GOT3 (cell line): ENCODE measurements around the gene TFB1M.
"Not testable (repeated sequence)": the region's sequence is repeated elsewhere in the genome, so short reads cannot be mapped to it uniquely, and the experiment has no call there.

Source experiments
- DNase-seq: peaks from one replicate; lab custom pipeline; 2025; ENCODE audit warnings: mixed read lengths; lab: John Stamatoyannopoulos, UW

Gene TFB1M

DNA sequence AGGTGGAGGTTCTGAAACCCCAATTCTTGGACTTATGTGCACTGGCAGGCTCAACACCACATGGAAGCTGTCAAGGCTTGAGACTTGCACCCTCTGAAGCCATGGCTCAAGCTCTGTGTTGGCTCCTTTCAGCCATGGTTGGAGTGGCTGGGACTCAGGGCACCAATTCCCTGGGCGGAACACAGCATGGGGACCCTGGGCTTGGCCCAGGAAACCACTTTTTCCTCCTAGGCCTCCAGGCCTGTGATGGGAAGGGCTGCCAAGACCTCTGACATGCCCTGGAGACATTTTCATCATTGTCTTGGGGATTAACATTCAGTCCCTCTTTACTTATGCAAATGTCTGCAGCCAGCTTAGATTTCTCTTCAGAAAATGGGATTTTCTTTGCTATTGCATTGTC is 76.7 kb downstream of the TFB1M start:
- no peak for DNase-seq

DNA sequence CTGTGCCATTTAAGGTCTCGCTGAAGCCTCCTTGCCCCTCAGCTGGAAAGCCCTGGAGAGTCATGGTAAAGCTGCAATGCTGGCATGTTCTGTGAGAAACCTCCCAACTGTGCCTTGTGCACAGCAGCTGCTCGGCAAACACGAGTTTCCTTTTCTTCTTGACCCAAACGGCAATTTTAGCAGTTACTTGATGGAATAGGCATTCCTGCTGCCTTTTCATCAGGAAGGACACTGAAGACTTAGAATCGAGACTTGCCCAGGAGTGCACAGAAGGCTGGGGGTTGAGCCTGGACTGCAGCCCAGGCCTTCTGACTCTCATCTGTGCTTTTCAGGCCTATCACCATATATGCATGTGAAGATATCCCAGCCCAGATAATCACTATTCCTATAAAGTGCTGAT is 79.2 kb downstream of the TFB1M start:
- DNase-seq, result no peak

DNA sequence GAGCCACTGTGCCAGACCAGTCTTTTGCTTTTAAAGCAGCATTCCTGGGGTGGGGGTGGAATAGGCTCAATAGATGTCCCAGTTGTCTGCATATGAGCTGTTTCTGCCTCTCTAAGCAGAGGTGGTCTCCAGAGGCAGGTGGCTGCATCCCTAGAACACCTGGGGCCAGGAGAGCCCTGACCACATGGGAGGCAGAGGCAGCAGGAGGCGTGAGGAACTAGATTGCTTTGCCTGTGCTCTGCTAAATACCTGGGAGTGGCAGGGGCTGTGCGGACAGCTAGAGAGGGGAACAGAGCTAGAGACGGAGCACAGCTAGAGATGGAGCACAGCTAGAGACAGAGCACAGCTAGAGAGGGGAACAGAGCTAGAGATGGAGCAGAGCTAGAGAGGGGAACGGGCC is 79.6 kb downstream of the TFB1M start:
- no peak for DNase-seq

DNA sequence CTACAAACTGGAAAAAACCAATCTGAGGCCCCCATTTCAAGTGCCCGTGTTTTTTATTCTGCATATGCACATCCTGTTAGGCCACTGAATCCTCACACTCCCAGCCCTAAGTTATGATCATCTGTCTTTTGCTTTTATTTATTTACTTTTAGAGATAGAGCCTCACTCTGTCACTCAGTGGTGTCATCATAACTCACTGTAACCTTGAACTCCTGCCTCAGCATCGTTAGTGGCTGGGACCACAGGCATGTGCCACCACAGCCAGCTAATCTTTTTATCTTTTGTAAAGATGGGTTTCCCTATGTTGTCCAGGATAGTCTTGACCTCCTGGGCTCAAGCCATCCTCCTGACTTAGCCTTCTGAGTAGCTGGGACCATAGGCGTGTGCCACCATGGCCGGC is 80.1 kb downstream of the TFB1M start:
- DNase-seq, result no peak

DNA sequence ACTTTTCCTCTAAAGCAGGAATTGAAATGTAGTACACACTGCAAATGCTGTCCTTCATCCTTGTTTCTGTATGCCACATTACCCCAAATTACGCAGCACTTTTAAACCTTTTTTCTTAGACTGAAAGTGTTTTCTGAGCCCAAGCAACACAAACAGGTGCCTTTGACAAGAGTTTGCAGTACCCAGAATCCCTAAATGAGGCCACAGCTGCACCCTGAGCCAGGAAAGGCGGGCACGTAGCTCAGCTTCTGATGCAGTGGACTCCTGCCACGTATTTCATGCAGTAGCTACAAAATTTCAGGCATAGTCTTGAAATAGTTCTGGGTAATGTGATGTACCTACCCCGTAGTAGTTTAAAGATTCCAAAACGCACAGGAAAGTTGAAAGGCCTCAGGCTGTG is 81.4 kb downstream of the TFB1M start:
- no peak for DNase-seq

DNA sequence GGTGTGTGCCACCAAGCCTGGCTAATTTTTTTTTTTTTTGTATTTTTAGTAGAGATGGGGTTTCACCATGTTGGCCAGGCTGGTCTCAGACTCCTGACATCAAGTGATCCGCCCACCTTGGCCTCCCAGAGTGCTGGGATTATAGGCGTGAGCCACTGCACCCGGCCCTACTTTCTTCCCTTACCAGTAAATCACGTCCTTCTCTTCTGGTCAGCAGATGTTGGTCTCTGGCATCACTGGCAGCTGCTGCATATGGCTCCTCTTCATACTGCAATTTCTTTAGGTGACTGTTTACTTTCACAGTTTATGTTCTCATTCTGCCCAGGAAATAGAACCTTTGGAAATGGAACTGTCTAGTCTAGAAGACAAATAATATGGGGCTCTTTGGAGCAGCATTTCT is 83.3 kb downstream of the TFB1M start:
- DNase-seq, result not testable (repeated sequence)

DNA sequence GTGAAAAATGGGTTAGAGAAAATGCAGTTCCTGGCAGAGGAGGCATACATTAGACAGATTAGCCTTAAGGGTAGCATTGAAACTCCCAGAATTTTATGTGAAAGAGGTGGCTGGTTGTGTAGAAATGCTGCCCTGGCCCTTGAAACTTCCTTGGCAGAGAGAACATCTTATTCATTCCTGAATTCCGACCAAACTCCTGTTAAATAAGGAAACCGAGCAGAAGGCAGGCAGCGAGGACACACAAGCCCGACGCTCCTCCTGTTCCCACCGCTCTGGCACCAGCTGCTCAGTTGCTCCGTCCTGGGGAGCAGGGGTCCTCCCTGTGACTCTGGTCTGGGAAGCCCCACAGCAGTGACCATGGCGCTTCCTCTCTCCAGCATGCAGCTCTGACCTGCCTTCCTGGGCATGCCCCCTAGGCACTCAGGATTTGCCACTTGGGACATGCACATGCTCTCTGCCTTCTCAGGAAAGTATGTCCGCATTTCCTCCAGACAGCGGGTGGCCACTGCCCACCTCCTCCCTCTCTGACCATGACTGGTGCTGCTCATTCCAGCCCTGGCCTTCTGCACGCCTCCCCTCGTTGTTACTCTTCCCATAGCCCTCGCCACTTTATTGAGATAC is 85.6 kb downstream of the TFB1M start:
- no peak for DNase-seq

DNA sequence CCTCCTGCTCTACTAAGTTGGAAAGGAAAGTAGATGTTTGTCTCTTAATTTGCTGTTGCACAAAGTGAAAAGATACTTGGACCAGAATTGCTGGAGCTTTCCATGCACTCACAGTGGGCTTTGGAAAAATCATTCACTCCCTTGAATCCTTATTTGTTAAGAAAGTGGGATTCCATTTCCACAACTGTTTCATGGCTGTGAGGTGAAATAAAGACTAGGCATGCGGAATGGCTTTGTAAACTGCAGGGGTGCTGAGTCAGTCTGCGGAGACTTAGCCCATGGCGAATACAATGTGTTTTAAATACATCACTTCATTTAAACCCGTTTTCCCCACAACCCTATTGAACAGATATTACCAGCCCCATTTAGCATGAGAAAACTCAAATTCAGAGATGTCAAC is 87.2 kb downstream of the TFB1M start:
- DNase-seq, result no peak

DNA sequence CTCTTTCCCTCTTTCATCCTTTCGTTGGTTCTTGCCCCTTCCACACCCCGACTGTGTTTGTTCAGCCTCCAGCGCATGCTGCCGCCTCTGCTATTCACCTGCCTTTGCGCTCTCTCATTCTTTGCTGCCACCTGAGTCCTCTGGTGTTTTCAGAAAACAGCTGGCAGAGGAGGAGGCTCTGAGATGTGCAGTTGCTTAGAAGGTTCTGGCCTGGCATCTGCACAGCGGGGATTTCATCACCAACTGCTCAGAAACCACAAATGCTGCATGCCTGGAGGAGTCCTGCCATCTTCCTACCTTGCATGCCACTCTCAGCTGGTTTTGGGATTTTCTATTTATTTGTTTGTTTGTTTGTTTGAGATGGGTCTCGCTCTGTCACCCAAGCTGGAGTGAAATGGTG is 89.7 kb downstream of the TFB1M start:
- no peak for DNase-seq

DNA sequence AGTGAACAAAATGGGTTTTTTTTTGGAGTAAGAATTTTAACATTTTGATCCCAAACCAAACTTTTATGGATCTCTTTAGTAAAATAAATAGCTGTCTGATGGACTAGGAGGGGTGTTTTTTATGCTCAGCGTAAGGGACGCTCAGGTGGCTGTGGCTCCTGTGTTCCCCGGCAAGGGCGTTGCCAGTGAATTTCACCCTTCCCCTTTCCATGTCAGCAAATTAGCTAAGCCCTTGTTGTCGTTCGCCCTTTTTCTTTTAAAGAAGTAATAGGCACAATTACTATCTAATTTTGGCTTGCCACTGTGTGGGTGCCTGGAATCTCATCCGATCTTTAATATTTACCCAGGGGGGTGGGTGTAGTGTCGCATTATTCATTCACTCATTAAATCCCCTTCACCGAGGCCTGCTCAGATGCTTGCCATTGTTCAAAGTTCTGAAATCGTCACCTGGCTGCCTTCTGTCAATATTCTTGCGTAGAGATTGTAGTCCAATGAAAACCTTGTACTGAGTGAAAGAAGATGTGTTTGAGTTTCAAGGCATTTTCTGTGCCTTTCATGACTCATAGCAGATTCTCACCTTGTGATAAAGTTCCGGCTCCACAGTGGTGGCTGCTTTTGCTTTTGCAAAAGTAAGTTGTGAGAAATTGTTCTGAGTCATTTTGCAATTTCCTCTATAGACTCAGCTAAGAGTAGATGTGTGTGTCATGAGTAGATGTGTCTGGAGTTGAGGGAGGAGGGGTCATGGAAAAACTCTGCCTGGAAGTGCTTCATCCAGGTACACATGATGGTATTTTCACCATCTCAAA is 90.4 kb downstream of the TFB1M start:
- no peak for DNase-seq

DNA sequence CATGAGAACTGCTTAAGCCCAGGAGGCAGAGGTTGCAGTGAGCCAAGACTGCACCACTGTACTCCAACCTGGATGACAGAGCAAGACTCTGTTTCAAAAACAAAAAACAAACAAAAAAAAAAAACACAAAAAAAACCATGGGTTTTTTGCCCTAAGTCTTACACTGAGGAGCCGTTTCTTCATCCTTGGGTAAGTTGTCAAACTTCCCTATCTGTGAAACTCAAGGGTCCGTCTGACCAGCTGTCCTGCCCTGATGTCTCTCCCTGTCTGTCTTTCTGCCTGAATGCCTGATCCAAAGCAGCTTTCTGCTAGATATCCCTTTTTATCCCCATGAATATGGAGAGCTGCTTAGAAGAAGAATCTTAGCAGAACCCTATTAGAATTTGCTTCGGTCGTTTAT is 91.8 kb downstream of the TFB1M start:
- DNase-seq, result no peak

DNA sequence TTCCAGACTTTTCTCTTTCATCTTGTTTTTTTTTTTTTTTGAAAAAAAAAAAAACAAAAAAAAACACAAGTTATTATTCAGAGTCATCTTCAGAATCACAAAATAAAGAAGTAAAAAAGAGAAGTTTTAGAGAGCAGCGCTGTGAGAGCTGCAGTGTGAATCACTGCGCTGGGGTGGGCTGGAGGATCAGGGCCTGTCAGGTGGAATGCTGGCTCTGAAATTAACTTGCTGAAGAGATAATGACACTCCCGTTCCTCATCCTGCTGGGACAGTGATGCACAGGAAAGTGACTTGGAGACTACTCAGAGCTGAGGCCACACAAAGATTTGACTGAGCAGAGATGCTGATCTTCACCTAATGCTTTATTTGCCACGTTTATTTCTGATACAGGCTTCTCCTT is 93.2 kb downstream of the TFB1M start:
- DNase-seq, result no peak

DNA sequence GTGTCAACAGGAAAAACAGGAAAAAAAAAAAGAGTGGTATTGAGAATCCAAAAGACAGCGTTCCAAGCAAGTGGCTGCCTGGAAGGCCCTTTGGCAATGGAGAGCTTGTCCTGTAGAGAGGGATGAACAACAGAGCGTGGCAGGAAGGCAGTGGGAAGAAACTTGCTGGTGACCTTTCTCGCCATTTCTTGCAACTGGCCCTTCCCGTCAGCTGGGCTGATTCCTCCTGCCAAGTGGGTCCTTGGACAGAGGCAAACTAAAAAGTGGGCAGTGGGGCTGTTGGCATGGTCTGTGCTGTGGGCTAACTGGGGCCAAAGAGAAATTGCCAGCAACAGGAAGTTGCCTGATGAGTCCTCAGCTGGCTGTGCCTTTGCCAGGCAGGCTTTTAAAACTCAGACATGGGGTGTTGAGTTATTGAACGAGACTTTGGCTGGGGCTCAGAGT is 94.4 kb downstream of the TFB1M start:
- DNase-seq, result no peak

DNA sequence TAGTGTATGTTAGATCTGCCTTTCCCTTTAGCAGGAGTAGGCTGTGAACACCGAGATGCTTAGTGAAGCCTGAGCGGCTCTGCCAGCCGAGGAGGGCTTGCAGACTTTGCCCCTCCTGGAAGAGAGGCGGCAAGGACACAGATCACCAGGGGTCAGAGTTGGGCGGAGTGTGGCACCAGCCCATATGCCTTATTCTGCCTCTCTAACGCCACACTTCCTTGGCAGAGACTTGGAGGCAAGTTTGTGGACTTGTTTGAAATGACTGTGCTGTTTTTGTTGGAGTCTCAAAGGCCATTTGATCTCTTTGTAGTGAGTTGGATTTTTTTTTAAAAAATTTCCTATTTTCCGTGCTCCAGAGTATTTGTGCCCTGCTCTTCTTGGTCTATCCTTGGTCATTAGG is 95.0 kb downstream of the TFB1M start:
- DNase-seq, result no peak

DNA sequence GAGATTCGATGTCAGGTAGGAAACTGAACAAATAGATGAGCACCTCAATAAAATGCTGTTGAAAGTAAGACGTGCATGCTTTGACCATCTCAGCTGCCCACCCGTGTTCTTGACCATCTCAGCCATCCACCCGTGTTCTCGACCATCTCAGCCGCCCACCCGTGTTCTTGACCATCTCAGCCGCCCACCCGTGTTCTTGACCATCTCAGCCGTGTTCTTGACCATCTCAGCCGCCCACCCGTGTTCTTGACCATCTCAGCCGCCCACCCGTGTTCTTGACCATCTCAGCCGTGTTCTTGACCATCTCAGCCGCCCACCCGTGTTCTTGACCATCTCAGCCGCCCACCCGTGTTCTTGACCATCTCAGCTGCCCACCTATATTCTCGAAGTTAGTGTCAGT is 95.6 kb downstream of the TFB1M start:
- not testable (repeated sequence) for DNase-seq

DNA sequence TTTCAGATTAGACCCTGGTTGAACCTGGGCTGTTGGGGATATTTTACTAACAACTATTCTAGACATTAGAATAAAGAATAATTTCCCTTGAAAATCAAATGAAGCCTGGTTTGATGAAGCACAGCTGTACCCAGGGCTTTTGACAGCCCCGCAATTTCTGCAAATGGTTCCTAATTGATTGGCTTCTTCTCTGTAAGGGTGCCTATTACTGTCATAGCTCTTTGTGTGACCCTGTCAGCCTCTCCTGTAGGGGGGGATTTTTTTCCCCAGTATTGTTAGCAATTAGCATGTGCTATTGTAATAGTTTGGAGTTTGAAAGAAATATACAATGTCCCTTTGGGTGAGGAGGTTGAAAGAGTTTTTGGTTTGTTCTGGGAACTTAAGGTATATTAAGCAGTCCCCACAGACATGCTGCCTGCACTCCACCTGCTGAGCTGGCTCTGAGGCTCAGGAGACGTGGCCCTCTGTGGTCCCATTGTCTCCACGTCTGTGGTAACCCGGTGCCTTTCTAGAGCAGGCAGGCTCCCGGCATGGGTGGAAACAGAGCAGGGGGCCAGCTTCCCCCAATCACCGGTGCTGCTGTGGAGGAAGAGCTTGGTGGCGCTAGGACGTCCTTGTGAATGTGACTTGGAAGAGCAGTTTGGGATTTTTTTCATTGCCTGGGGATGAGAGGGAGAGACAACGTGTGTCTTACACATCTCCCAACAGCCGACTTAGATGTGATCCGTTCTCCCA is 97.8 kb downstream of the TFB1M start:
- no peak for DNase-seq

DNA sequence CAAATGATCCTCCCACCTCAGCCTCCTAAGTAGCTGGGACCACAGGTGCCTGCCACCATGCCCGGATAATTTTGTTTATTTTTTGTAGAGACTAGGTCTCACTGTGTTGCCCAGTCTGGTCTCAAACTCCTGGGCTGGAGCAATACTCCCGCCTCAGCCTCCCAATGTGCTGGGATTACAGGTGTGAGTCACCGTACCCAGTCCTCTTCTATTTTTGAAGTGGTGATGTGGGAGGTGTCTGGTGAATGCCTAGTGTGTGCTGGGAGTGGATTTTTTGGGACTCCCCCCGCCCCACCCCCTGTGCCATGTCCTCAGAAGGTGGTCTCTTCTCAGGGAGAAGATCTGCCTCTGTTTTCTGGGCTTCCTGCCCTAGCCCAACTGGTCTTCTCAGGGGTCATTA is 98.4 kb downstream of the TFB1M start:
- no peak for DNase-seq

DNA sequence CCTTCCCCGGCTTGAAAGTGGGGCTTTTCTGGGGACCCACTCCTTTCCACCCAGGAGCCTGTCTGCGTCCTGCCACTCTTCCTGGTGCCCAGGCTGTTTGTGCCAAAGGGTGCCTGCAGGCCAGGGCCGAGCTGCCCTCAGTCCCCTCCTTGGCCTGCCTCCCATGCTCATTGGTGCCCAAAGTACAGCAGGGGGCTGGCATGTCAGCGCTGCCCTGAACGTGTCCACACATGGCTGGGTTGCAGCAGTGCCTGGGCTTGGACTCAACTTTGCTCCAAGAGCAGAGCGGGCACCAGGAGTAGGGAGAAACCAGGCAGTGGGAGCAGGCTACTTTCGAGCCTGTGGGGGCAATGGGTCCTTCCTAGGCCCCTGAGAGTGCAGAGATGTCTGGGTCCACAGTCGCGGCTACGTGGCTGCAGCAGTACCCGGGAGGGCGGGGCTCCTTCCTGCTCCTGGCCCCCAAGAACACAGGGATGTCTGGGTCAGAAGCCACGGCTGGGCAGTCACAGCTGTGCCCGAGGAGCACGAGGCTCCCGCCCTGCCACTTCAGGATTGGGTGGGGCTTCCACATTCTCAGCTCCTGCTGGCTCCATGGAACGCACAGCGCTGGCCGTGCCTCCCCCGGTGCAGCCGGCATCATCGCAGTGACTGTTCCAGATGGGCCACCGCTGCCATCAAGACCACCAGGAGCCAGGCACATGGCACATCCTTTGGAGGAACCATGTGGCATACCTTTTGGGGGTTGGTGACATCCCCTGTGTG is 100.5 kb downstream of the TFB1M start:
- no peak for DNase-seq

DNA sequence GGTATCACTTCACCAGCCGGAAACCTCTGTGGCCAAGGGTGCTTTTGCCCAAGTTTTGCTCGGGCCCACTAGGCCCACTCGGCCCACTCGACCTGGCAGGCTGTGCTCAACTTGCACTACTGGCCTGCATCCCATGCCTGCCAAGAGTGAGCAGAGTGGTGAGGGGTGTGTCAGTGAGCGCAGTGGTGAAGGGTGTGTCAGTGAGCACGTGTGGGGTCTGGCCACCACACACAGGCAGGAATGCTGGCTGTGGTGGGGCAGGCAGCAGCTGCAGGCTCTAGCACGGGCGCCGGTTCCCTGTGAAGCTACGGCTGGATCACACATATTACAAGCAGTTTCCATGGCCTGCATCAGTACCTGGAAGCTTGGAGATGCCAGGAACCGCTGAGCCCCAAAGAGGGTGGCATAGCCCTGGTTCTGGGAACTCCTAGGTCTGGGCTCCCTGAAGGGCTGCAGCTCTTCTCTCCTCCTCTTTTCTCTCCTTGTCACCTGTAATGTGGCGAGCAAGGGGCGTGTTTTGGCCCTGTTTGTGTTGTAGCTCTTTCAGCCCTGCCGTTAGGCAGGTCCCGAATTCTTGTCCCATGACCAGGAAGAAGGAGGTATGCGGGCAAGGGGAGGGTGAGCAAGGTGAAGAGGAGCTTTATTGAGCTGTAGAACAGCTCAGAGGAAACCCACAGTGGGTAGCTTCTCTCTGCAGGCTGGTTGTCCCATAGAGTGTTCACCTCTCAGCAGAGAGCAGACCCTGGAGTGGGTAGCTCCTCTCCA is 101.5 kb downstream of the TFB1M start:
- no peak for DNase-seq

DNA sequence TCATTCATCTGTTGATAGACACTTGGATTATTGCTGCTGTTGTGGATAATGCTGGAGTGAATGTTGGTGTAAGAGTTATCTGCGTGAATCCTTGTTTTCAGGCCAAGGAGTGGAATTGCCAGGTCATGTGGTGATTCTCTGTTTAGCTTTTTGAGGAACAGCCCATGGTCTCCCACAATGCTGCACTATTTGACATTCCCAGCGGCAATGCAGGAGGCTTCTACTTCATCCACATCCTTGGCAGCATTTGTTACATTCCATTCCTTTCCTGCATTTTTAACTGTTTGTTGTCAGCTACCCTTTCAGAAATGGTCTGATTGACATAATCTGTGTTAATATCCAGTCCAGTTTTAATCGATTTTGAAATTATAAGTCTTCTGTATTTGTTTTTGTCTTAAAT is 102.2 kb downstream of the TFB1M start:
- DNase-seq, result no peak

DNA sequence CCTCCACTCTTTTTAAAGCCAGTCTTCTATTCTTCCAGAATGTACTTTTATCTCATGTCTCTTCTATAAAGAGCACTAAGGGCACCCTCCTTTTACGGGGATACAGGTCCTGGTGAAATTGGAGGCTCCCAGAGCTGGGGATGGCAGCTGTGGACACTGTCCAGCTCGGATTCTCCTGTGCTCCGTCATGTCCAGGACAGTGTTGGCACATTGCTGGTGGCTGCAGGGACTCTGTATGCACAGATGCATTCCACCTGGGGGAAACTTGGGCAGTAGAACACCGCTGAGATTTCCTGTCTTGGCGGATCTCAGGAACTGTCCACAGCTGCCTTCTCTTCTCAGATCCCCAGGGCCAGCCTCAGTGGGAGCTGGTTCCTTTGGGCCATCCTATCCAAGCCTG is 107.1 kb downstream of the TFB1M start:
- no peak for DNase-seq
